ENCODE results near the gene LRRC75B.
"Not testable (repeated sequence)": the region's sequence is repeated elsewhere in the genome, so short reads cannot be mapped to it uniquely, and the experiment has no call there.

- TF ChIP-seq FOSL1 (IDR thresholded peaks at IDR 0.05; ENCODE audit: insufficient read depth, low read depth, low read length); JUN (IDR thresholded peaks at IDR 0.05; ENCODE audit: low read depth, low read length); POLR2A (IDR thresholded peaks at IDR 0.05; ENCODE audit: control extremely low read depth in 1 of 2, low read depth in 2 of 2, low read length in 2 of 2); YY1 (IDR thresholded peaks at IDR 0.05; ENCODE audit: low read depth, low read length); SIN3A (conservative IDR thresholded peaks at IDR 0.05 in 1 of 2, IDR thresholded peaks at IDR 0.05 in 1 of 2; ENCODE audit: low read depth in 1 of 2, low read length in 2 of 2); POLR2AphosphoS5 (IDR thresholded peaks at IDR 0.05; ENCODE audit: low read depth, low read length); MAX (IDR thresholded peaks at IDR 0.05); CREB1 (IDR thresholded peaks at IDR 0.05); BACH1 (IDR thresholded peaks at IDR 0.05; ENCODE audit: low read length): not testable (repeated sequence)
- TF ChIP-seq, protein P1, sequence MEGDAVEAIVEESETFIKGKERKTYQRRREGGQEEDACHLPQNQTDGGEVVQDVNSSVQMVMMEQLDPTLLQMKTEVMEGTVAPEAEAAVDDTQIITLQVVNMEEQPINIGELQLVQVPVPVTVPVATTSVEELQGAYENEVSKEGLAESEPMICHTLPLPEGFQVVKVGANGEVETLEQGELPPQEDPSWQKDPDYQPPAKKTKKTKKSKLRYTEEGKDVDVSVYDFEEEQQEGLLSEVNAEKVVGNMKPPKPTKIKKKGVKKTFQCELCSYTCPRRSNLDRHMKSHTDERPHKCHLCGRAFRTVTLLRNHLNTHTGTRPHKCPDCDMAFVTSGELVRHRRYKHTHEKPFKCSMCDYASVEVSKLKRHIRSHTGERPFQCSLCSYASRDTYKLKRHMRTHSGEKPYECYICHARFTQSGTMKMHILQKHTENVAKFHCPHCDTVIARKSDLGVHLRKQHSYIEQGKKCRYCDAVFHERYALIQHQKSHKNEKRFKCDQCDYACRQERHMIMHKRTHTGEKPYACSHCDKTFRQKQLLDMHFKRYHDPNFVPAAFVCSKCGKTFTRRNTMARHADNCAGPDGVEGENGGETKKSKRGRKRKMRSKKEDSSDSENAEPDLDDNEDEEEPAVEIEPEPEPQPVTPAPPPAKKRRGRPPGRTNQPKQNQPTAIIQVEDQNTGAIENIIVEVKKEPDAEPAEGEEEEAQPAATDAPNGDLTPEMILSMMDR (IDR thresholded peaks at IDR 0.05; ENCODE audit: control extremely low read depth in 1 of 3, insufficient read depth in 1 of 3, low read depth in 1 of 3, low read length in 3 of 3): not testable (repeated sequence)
Measured at GRCh38 chr22:24614794-24615193, 21.9 kb upstream of the LRRC75B start.
